Measurements from ENCODE around the gene SSR4. TPM values are rescaled to one million over a fixed set of nuclear protein-coding genes. Genes with fewer than 3 reads are reported as not detected.

The SSR4 gene
- total and polyA plus RNA-seq, 10 of the 15 experiments (the other 5 are each of a cell fraction or from before 2014, with no cell fraction given): 151 to 521 (median 310) TPM

DNA sequence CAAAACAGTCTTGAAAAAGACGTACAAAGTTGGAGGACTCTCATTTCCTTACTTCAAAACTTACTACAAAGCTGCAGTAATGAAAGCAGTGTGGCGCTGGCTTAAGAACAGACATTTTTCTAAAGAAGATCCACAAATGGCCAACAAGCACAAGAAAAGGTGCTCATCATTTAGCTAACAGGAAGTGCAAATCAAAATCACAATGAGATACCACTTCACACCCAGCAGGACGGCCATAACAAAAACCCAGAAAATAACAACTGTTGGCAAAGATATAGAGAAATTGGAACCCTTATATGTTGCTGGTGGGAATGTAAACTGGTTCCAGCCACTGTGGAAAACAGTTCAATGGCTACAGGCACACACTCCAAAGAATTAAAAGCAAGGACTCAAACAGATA, 32.5 kb downstream of the SSR4 start:
- Histone ChIP-seq H3K79me2 (ENCODE audit: control insufficient read depth, insufficient read depth, low read length) (no peaks in the 10 kb centered on the region), H3K4me1 (ENCODE audit: control insufficient read depth, insufficient read depth, low read length) (no peaks in the 10 kb centered on the region), H3K36me3 (ENCODE audit: control insufficient read depth in 2 of 2, insufficient read depth in 2 of 2, low read length in 1 of 2) (no peaks in the 10 kb centered on the region), H3K9ac (ENCODE audit: control insufficient read depth, insufficient read depth, low read length) (no peak overlapping the region), H4K20me1 (ENCODE audit: control insufficient read depth, insufficient read depth) (no peaks in the 10 kb centered on the region), H3K4me3 (no peak overlapping the region), H3K27ac (ENCODE audit: control insufficient read depth, insufficient read depth) (no peak overlapping the region), H3K4me2 (ENCODE audit: control insufficient read depth, insufficient read depth) (no peak overlapping the region), H3K9me3 (replicated peaks; ENCODE audit: control insufficient read depth, insufficient read depth, low read length) (no peaks in the 10 kb centered on the region; the same call in 2 of the 3 replicates), H2AFZ (ENCODE audit: control insufficient read depth, low read depth, low read length) (no peak overlapping the region), H3K27me3 (replicated peaks in 1 of 2; ENCODE audit: control insufficient read depth in 2 of 2, insufficient read depth in 2 of 2, low read length in 1 of 2) (no peaks in the 10 kb centered on the region; a peak in 2 of 4 replicates)
- no peak for FAIRE-seq
- intact Hi-C loops (cut with micrococcal nuclease; ENCODE audit: unreplicated experiment): no loop called here
- ChIA-PET CTCF (no interaction called here), SMC1A (ENCODE audit: uncharacterized antibody, unreplicated experiment) (no interaction called here), POLR2A (no interaction called here), RAD21 (ENCODE audit: unreplicated experiment) (no interaction called here)
- no peak for ATAC-seq
- WGBS (ENCODE audit: insufficient coverage, insufficient replicate concordance, low lambda C conversion rate, missing lambda C conversion rate): 42% methylated on average over 3 of the region's 3 CpGs
- BruUV-seq (replicated peaks): no TSS peak
- in situ Hi-C loops (cut with MboI): no loop called here
- DNase-seq (ENCODE audit: low read depth, low spot score): no peak
- TF ChIP-seq IRF4 (IDR thresholded peaks at IDR 0.05; ENCODE audit: low read depth, low read length): no peak
- TF ChIP-seq SMARCA5 (IDR thresholded peaks at IDR 0.05): no peak
- TF ChIP-seq CBX3 (IDR thresholded peaks at IDR 0.05; ENCODE audit: borderline replicate concordance, low read depth): no peak
- TF ChIP-seq MYC (IDR thresholded peaks at IDR 0.05; ENCODE audit: insufficient read depth, insufficient read length, insufficient replicate concordance, low read length, severe bottlenecking): no peak
- TF ChIP-seq DPF2 (IDR thresholded peaks at IDR 0.05): no peak
- no peak for TF ChIP-seq IKZF2 (IDR thresholded peaks at IDR 0.05)
- no peak for TF ChIP-seq POLR2AphosphoS5 (IDR thresholded peaks at IDR 0.05; ENCODE audit: low read length)
- TF ChIP-seq TBL1XR1 (IDR thresholded peaks at IDR 0.05; ENCODE audit: low read depth, low read length): no peak
- TF ChIP-seq, protein P1, sequence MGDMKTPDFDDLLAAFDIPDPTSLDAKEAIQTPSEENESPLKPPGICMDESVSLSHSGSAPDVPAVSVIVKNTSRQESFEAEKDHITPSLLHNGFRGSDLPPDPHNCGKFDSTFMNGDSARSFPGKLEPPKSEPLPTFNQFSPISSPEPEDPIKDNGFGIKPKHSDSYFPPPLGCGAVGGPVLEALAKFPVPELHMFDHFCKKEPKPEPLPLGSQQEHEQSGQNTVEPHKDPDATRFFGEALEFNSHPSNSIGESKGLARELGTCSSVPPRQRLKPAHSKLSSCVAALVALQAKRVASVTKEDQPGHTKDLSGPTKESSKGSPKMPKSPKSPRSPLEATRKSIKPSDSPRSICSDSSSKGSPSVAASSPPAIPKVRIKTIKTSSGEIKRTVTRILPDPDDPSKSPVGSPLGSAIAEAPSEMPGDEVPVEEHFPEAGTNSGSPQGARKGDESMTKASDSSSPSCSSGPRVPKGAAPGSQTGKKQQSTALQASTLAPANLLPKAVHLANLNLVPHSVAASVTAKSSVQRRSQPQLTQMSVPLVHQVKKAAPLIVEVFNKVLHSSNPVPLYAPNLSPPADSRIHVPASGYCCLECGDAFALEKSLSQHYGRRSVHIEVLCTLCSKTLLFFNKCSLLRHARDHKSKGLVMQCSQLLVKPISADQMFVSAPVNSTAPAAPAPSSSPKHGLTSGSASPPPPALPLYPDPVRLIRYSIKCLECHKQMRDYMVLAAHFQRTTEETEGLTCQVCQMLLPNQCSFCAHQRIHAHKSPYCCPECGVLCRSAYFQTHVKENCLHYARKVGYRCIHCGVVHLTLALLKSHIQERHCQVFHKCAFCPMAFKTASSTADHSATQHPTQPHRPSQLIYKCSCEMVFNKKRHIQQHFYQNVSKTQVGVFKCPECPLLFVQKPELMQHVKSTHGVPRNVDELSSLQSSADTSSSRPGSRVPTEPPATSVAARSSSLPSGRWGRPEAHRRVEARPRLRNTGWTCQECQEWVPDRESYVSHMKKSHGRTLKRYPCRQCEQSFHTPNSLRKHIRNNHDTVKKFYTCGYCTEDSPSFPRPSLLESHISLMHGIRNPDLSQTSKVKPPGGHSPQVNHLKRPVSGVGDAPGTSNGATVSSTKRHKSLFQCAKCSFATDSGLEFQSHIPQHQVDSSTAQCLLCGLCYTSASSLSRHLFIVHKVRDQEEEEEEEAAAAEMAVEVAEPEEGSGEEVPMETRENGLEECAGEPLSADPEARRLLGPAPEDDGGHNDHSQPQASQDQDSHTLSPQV (IDR thresholded peaks at IDR 0.05): no peak
- TF ChIP-seq, protein P2, sequence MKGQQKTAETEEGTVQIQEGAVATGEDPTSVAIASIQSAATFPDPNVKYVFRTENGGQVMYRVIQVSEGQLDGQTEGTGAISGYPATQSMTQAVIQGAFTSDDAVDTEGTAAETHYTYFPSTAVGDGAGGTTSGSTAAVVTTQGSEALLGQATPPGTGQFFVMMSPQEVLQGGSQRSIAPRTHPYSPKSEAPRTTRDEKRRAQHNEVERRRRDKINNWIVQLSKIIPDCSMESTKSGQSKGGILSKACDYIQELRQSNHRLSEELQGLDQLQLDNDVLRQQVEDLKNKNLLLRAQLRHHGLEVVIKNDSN (IDR thresholded peaks at IDR 0.05; ENCODE audit: borderline replicate concordance, extremely low read length, insufficient read depth, low read depth, low read length): no peak

Measured in GM12878 (cell line).